Activated T-cell treated with anti-CD3 and anti-CD28 coated beads, Interleukin-2, amount 50 U/mL, for 72 hours (primary cell): Measurements from ENCODE around the gene KMT2E. TPM values are rescaled to one million over a fixed set of nuclear protein-coding genes. Genes with fewer than 3 reads are reported as not detected.
"Not testable (repeated sequence)": the region's sequence is repeated elsewhere in the genome, so short reads cannot be mapped to it uniquely, and the experiment has no call there.

Experiments used
- ATAC-seq, 2 donors: fragments of 150-1000 bp; cut with Tn5 transposase; replicated peaks in 1 of 2; 2 replicates each; pipeline ENCODE4 v1.10.0; 2021; ENCODE audit warnings: moderate library complexity in 2 of 2, mild to moderate bottlenecking in 1 of 2
- DNase-seq, 2 donors: peaks; one replicate each; pipeline ENCODE4 v3.0.0; 2021 to 2022; ENCODE audit warnings: mixed read lengths in 1 of 2
- H3K27ac Mint-ChIP-seq: one replicate; pipeline ENCODE4 v1.8.0; 2022; ENCODE audit warnings: mild to moderate bottlenecking, moderate library complexity, mixed read lengths
- H3K27me3 Mint-ChIP-seq: one replicate; pipeline ENCODE4 v1.8.0; 2022; ENCODE audit warnings: low read depth, mixed read lengths
- H3K36me3 Mint-ChIP-seq, 2 donors: one replicate each; pipeline ENCODE4 v1.8.0; 2022; ENCODE audit warnings: mixed read lengths in 2 of 2, mild to moderate bottlenecking in 1 of 2; ENCODE audit not compliant: insufficient read depth in 2 of 2
- H3K4me1 Mint-ChIP-seq: one replicate; pipeline ENCODE4 v1.8.0; 2022; ENCODE audit warnings: low read depth, mixed read lengths
- H3K4me3 Mint-ChIP-seq, 2 donors: one replicate each; pipeline ENCODE4 v1.8.0; 2022; ENCODE audit warnings: mild to moderate bottlenecking in 2 of 2, mixed read lengths in 2 of 2, moderate library complexity in 2 of 2
- H3K9me3 Mint-ChIP-seq, 2 donors: one replicate each; pipeline ENCODE4 v1.8.0; 2022; ENCODE audit warnings: mixed read lengths in 2 of 2
- total RNA-seq, 2 donors: library from RNA; stranded (reverse); gene quantifications; one replicate each; pipeline ENCODE4 v1.2.3, GENCODE V29; 2022

KMT2E gene
- total RNA-seq, 2 donors from 2014 or later = 96.4 to 112 TPM

DNA sequence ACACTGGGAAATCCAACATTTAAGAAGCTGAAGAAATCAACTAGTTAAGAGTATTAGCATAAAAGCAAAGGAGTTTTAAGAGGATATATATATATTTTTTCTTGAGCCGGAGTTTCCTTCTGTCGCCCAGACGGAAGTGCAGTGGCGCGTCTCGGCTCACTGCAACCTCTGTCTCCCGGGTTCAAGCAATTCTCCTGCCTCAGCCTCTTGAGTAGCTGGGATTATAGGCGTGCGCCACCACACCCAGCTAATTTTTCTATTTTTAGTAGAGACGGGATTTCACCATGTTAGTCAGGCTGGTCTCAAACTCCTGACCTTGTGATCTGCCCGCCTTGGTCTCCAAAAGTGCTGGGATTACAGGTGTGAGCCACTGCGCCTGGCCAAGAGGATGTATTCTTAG, 8.5 kb upstream of the KMT2E start:
- H3K27me3 Mint-ChIP-seq, H3K9me3 Mint-ChIP-seq, ATAC-seq, DNase-seq: not testable (repeated sequence)
- Mint-ChIP-seq H3K4me1 (peaks cover 89% of the 10 kb centered on the region), H3K27ac (peak overlapping the region; percentile 48), H3K36me3 (peaks cover 11 to 32% of the 10 kb centered on the region in 2 donors), H3K4me3 (peak overlapping the region; percentile 9 to 29)

DNA sequence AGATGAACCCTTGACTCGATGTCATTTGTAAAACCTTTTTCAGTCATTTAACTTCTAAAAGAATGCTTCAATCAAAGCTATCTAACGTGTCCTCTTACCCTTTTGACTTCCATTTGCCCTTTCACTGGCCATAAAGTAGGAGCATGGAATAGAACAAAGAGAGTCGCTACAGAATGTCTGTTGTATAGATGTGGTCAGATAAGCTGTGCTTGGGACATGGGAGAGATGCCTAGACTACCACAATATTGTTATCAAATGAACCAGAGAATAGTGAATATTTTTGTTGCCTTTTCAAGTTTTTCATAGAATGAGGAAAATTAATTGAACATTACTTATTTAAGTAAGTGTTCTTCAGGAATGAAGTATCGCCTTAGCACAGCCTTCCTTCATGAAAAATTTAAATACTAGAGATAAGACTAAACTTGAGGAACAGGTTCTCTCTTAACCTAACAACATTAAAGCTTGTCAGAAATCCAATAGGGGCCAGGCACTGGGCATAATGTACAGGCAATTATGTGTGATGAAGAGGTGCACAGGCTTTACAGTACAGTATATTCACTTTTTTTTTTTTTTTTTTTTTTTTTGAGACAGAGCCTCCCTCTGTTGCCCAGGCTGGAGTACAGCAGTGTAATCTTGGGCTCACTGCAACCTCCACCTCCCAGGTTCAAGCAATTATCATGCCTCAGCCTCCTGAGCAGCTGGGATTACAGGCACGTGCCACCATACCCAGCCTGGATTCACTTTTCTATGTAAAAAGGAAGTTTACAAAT, 7.5 kb upstream of the KMT2E start:
- H3K27me3 Mint-ChIP-seq = no peaks in the 10 kb centered on the region
- no peaks in the 10 kb centered on the region for H3K9me3 Mint-ChIP-seq
- no peak for DNase-seq
- H3K36me3 Mint-ChIP-seq = peaks cover 15 to 36% of the 10 kb centered on the region in 2 donors
- peak; percentile 26 to 30 for ATAC-seq
- peak overlapping the region; percentile 24 for H3K27ac Mint-ChIP-seq
- H3K4me1 Mint-ChIP-seq = peaks cover 79% of the 10 kb centered on the region
- H3K4me3 Mint-ChIP-seq = peak overlapping the region; percentile 44 to 45

DNA sequence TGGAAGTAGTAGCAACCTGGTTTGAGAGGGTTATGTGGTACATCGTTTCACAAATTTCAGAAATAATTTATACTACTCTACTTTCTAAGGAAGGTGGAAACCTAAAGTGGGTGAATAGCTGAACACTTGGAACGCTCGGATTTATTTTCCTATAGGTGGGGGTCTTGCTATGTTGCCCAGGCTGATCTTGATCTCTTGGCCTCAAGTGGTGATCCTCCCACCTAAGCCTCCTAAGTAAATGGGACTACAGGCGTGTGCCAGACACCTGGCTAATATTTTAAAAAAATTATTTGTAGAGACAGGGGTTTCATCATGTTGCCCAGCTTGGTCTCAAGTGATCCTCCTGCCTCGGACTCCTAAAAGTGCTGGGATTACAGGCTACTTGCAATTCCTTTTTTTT, 6.7 kb upstream of the KMT2E start:
- DNase-seq (no peak), ATAC-seq (no peak)
- Mint-ChIP-seq H3K9me3 (no peaks in the 10 kb centered on the region), H3K27ac (peak overlapping the region; percentile 24), H3K36me3 (peaks cover 18 to 42% of the 10 kb centered on the region in 2 donors), H3K4me3 (peak overlapping the region; percentile 44 to 45), H3K4me1 (peaks cover 71% of the 10 kb centered on the region), H3K27me3 (no peaks in the 10 kb centered on the region)

DNA sequence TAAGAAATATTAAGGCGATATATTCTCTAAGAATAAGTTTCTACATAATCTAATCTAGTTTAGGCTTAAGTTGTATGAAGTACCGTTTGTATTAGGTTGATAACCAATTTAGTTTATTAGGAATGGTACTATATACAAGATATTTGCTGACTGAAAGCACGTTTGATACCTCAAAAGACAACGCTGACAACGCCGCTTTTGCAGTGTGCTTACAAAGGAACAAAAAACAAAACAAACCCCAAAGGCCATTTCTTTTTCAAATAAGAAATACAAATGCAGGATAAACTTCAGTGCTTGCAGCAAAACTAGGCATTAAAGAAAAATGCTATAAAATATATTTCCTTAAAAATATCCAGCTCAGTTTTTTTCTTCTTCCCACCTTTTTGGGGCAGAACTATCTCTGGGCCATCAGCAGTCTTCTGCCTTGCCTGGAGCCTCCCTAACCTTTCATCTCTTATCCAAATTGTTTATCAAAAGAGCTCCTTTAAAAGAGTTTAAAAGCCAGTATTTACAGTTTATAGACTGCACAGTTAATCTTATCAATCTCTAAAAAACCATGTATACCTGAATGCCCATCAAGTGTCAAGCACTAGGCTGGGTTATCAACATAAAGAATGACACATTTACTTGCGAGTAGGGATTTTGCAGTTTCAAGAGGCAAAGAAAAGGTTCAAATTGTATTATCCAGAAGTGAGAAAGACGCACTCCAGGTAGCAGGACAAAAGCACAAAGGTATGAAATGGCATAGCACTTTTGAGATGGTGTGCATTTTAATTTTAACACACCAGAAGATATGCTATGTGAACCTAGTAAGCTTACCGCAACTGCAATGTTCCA, 4.1 kb upstream of the KMT2E start:
- DNase-seq (no peak), ATAC-seq (no peak)
- Mint-ChIP-seq H3K4me1 (peaks cover 45% of the 10 kb centered on the region), H3K4me3 (peak overlapping the region; percentile 99 to 100), H3K9me3 (no peaks in the 10 kb centered on the region), H3K27ac (peak overlapping the region; percentile 100), H3K27me3 (no peaks in the 10 kb centered on the region), H3K36me3 (peaks cover 25 to 44% of the 10 kb centered on the region in 2 donors)

DNA sequence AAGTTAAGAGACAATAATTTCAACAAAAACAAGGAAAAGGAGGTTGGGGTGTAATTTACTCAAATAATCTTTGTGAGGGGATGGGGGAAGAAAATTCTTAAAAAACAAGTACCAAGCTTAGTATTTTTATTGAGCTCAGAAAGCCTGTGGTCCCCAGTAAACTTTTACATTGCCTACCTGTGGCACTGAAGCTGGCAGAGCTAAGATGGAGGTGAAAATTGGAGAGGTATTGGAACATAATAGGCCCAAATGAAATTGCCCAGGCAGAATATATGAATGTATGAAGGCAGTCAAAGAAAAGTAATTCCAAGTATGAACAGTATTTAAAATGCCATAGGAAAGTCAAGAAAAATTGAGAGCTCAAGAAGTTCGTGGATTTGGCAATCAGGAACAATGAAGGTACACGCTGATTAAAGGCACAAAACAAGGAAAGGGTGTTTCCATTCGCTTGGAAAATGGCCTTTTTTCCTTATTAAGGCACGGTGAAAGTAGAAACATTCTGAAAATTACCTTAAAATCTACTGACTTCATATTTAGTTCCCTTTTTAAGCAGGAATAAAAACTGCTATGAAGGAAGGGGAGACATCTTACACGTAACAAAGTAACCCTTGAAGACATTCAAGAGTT, 3.4 kb upstream of the KMT2E start:
- no peak for DNase-seq
- Mint-ChIP-seq H3K4me3 (peak overlapping the region; percentile 99 to 100), H3K27ac (peak overlapping the region; percentile 100), H3K9me3 (no peaks in the 10 kb centered on the region), H3K4me1 (peaks cover 39% of the 10 kb centered on the region), H3K36me3 (peaks cover 26 to 46% of the 10 kb centered on the region in 2 donors), H3K27me3 (no peaks in the 10 kb centered on the region)
- ATAC-seq = no peak

DNA sequence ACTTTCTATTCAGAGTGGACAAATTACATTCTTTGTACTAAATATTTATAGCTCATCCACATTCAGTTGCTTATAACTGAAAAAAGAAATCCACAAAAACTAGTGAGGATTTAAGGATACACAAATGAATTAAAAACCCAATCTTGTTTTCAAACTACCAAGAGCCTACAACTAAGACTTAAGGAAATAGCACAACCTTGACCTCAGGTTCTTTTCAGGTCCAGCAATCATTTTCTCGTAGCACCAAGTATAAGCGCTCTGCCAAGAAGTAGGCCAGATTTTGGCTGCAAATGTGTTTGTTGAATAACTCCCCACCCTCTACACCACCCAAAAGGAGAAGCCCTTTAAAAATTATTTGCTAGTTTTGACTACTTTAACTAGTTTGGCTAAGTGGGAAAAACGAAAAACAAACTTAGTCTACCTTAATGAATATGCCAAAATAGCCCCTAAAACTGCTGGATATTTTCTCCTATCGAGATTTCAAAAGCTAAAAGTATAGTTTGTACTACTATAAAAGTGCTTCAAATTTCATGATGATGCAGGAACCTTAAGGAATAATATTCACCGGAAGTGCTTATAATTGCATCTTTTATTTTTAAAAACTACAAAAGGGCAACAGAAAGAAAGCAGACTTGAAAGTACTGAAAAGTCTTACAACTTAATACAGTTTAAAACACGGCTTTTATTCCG, 2.7 kb upstream of the KMT2E start:
- peaks cover 34% of the 10 kb centered on the region for H3K4me1 Mint-ChIP-seq
- H3K27ac Mint-ChIP-seq = peak overlapping the region; percentile 100
- ATAC-seq = no peak
- peaks cover 27 to 45% of the 10 kb centered on the region in 2 donors for H3K36me3 Mint-ChIP-seq
- peak overlapping the region; percentile 99 to 100 for H3K4me3 Mint-ChIP-seq
- no peaks in the 10 kb centered on the region for H3K9me3 Mint-ChIP-seq
- no peak for DNase-seq
- H3K27me3 Mint-ChIP-seq = no peaks in the 10 kb centered on the region

DNA sequence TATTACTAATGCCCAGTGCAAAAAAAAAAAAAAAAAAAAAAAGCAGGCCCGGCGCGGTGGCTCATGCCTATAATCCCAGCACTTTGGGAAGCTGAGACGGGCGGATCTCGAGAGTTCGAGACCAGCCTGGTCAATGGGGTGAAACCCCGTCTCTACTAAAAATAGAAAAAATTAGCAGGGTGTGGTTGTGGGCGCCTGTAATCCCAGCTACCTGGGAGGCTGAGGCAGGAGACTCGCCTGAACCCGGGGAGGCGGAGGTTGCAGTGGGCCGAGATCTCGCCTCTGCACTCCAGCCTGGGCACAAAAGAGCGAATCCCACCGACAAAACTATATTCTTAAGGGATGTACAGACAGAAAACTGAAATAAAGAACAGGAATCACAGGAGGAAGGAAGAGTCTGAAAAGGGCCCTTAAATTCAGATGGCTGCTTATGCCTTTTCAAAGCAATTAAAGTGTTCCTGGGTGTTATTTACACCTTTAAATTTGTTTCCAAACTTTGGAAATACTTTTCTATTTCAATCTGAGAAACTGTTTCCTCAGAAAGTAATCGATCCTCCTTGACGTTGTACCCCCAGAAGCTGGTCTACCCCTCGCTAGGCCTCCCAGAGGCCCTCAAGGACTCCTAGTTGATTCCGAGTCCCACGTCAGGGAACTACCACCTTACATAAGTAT, 2.0 kb upstream of the KMT2E start:
- H3K4me1 Mint-ChIP-seq = peaks cover 33% of the 10 kb centered on the region
- DNase-seq (peak; percentile 36 to 49), ATAC-seq (no peak)
- peaks cover 29 to 46% of the 10 kb centered on the region in 2 donors for H3K36me3 Mint-ChIP-seq
- peak overlapping the region; percentile 99 to 100 for H3K4me3 Mint-ChIP-seq
- H3K27me3 Mint-ChIP-seq = no peaks in the 10 kb centered on the region
- peak overlapping the region; percentile 100 for H3K27ac Mint-ChIP-seq
- no peaks in the 10 kb centered on the region for H3K9me3 Mint-ChIP-seq

DNA sequence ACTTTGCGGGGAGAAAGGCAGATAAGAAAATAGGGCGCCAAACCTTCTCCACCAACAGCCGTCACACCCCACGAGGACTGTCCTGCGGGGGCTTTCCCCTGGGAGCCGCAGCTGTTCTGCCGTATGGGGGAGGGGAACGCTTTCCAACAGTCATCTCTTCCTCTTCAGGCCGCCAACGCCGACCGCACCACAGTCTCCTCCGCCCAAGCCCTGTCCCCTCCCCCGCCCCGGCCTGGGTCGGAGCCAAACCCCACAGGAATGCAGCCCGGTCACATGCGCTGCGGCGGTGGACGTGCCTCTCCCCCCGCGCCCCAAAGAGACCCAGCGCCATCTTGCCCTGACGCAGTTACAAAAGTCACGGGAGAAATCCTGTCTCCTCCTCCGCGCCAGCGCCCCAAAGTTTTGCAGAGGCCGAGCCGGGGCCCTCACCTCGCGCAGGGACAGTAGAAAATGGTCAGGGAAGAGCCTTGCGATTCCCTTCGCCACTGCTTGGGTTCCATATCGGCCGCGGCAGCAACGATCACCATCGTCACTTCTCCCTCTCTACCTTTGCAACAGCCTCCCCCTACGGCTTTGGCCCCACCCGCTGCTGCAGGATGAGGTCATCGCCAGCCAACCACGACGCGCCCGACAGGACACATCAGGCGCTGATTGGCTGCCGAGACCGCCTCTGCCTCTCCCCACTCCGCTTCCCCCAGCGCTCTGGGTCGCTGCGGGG, 1.3 kb upstream of the KMT2E start:
- Mint-ChIP-seq H3K9me3 (no peaks in the 10 kb centered on the region), H3K4me3 (peak overlapping the region; percentile 99 to 100), H3K36me3 (peaks cover 29 to 51% of the 10 kb centered on the region in 2 donors), H3K27ac (peak overlapping the region; percentile 100), H3K27me3 (no peaks in the 10 kb centered on the region), H3K4me1 (peaks cover 34% of the 10 kb centered on the region)
- DNase-seq (peak; percentile 100), ATAC-seq (peak; percentile 73)

DNA sequence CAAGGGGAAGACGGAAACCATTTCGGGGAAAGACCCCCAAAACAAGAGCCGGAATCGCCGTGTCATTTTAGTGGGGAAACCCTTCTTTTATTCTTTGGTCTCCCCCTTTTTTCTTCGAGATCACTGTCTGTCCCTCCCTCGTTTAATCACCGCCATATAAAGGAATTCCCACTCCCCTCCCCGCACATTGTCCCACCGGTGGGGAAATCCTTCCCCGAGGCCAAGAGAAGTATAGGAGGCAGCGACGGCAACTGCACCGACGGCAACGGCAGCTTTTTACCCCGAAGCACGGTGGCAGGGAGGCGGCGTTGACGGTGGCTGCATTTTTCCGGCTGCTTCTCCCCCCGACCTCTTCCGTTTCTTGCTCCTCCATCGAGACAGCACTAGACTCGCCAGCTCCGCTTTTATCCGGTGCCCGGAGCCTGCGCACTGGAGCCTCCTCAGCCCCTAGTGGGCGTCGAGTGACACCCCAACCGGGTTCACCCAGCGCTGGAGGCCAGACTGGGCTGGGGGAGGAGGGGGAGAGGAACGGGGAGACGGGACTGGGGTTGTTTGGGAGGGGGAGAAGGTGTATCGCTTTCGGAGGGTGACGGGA, 687 bp upstream of the KMT2E start:
- peak; percentile 62 to 66 for ATAC-seq
- Mint-ChIP-seq H3K4me3 (peak overlapping the region; percentile 99 to 100), H3K4me1 (peaks cover 31% of the 10 kb centered on the region), H3K9me3 (no peaks in the 10 kb centered on the region), H3K27ac (peak overlapping the region; percentile 100), H3K36me3 (peaks cover 29 to 49% of the 10 kb centered on the region in 2 donors), H3K27me3 (no peaks in the 10 kb centered on the region)
- DNase-seq = peak; percentile 93 to 96

DNA sequence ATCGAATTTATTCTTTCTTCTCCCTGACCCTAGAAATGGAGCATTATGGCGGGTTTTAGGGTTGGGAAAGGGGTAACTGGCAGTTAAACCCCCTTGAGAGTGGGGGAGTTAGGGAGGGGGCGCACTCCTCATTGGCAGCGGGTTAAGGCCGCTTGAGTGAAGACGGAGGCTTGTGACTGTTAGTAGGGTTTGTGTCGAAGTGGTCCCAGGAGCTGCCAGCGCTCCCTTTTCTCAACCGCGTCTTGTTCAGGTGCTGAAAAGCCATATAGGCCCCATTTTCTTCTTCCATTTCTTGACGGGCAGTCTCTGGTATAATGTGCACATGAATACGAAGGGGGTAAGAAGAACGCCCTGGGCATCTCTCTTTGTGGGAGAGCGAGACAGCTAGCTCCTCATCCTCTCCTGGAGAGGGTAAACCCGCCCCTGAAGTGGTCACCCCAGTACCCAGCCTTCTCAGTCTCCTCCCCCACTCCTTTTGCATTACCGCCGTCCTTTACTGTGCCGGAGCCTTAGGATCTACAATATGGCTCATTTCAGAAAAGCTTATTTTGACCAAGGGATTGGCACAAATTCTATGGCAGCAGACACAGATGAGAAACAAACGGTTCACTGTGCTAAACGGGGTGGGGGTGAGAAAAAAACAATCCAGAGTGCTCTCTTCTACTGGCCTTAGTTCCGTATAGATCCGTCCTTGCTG, 836 bp downstream of the KMT2E start:
- Mint-ChIP-seq H3K36me3 (peaks cover 28 to 43% of the 10 kb centered on the region in 2 donors), H3K4me1 (peaks cover 24% of the 10 kb centered on the region), H3K9me3 (no peaks in the 10 kb centered on the region), H3K27ac (peak overlapping the region; percentile 100), H3K4me3 (peak overlapping the region; percentile 99 to 100), H3K27me3 (no peaks in the 10 kb centered on the region)
- ATAC-seq = peak; percentile 9 to 22
- DNase-seq = peak; percentile 73 to 74

DNA sequence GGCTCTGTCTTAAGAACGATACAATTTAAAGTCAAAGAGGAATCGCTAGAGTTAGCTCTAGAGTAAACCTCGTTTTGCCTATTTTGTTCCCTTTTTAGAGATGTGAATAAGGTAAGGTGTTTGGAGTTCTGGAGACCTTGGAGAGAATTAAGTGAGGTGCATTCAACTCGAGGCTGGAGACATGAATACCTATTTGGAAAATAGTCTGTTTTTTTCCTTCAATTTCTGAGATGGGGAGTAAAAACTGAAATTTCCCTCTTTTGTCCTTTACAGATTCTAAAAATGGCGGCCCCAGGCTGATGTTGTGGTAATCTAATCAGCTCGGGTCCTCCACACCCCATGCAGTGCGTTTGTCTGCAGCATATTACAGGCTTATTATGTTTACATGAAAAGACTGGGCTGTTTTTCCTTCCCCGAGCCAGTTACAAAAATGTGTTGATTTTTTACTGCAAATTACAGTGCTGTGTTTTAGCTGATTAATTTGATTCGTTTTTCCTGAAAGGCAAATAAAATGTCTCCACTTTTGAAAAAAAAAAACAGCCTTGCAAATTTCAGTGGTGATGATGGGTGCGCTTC, 1.5 kb downstream of the KMT2E start:
- no peak for ATAC-seq
- peaks cover 30% of the 10 kb centered on the region for H3K4me1 Mint-ChIP-seq
- peaks cover 23 to 38% of the 10 kb centered on the region in 2 donors for H3K36me3 Mint-ChIP-seq
- no peaks in the 10 kb centered on the region for H3K9me3 Mint-ChIP-seq
- peak overlapping the region; percentile 100 for H3K27ac Mint-ChIP-seq
- peak; percentile 33 to 35 for DNase-seq
- peak overlapping the region; percentile 99 to 100 for H3K4me3 Mint-ChIP-seq
- no peaks in the 10 kb centered on the region for H3K27me3 Mint-ChIP-seq
